A549 (cell line): ENCODE results near the gene FBLN1.

ENCODE experiments used
- EHMT2 ChIP-seq: fragments of 200-600 bp; sonication (generic); IDR thresholded peaks from 2 replicates; pipeline ENCODE4 v1.6.1; 2016; ENCODE audit warnings: antibody characterized with exemption, low read depth, mild to moderate bottlenecking, moderate library complexity
- EP300 ChIP-seq, 2 experiments: fragments of >200 bp; sonication (Bioruptor Twin); formaldehyde crosslinking; IDR thresholded peaks; 2 replicates in 1 of 2; 3 replicates in 1 of 2; pipeline ENCODE4 v1.6.1; 2016 to 2017
- ESRRA ChIP-seq: fragments of 150-350 bp; IDR thresholded peaks from 2 replicates; pipeline ENCODE4 v1.6.1; 2014; ENCODE audit warnings: mild to moderate bottlenecking, low read length, borderline replicate concordance
- HMGXB4 ChIP-seq: fragments of 250-450 bp; sonication (Bioruptor Pico); IDR thresholded peaks from 2 replicates; pipeline ENCODE4 v1.5.0; 2021; ENCODE audit warnings: mild to moderate bottlenecking, moderate library complexity, borderline replicate concordance
- JUN ChIP-seq, 2 experiments: fragments of >200 bp; sonication (Bioruptor Twin); formaldehyde crosslinking; IDR thresholded peaks; 2 replicates in 1 of 2; 3 replicates in 1 of 2; pipeline ENCODE4 v1.6.1; 2016 to 2017
- JUNB ChIP-seq: fragments of >200 bp; sonication (Bioruptor Twin); formaldehyde crosslinking; IDR thresholded peaks from 2 replicates; pipeline ENCODE4 v1.6.1; 2016
- NR3C1 ChIP-seq: fragments of >200 bp; sonication (Bioruptor Twin); formaldehyde crosslinking; IDR thresholded peaks from 3 replicates; pipeline ENCODE4 v1.6.1; 2017
- PBX3 ChIP-seq: IDR thresholded peaks from 2 replicates; pipeline ENCODE4 v1.6.1; 2012
- RARB ChIP-seq: fragments of 250-450 bp; sonication (Bioruptor Pico); IDR thresholded peaks from 2 replicates; pipeline ENCODE4 v1.8.0; 2021; ENCODE audit warnings: mild to moderate bottlenecking, moderate library complexity
- ZFP36 ChIP-seq: fragments of 450-650 bp; IDR thresholded peaks from 2 replicates; pipeline ENCODE4 v1.6.1; 2014; ENCODE audit warnings: borderline replicate concordance; ENCODE audit not compliant: partially characterized antibody
- TF ChIP-seq, protein P1 (sequence below): fragments of >200 bp; sonication (Bioruptor Twin); formaldehyde crosslinking; IDR thresholded peaks from 3 replicates; pipeline ENCODE4 v1.5.1; 2016
- TF ChIP-seq, protein P2 (sequence below): fragments of >200 bp; sonication (Bioruptor Twin); formaldehyde crosslinking; IDR thresholded peaks from 3 replicates; pipeline ENCODE4 v1.6.1; 2016

- TF ChIP-seq ESRRA: no peak
- no peak for TF ChIP-seq HMGXB4
- no peak for TF ChIP-seq PBX3
- TF ChIP-seq, protein P1, sequence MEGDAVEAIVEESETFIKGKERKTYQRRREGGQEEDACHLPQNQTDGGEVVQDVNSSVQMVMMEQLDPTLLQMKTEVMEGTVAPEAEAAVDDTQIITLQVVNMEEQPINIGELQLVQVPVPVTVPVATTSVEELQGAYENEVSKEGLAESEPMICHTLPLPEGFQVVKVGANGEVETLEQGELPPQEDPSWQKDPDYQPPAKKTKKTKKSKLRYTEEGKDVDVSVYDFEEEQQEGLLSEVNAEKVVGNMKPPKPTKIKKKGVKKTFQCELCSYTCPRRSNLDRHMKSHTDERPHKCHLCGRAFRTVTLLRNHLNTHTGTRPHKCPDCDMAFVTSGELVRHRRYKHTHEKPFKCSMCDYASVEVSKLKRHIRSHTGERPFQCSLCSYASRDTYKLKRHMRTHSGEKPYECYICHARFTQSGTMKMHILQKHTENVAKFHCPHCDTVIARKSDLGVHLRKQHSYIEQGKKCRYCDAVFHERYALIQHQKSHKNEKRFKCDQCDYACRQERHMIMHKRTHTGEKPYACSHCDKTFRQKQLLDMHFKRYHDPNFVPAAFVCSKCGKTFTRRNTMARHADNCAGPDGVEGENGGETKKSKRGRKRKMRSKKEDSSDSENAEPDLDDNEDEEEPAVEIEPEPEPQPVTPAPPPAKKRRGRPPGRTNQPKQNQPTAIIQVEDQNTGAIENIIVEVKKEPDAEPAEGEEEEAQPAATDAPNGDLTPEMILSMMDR: no peak
- TF ChIP-seq EP300 (IDR thresholded peaks at IDR 0.05): no peak
- TF ChIP-seq ZFP36: no peak
- TF ChIP-seq, protein P2, sequence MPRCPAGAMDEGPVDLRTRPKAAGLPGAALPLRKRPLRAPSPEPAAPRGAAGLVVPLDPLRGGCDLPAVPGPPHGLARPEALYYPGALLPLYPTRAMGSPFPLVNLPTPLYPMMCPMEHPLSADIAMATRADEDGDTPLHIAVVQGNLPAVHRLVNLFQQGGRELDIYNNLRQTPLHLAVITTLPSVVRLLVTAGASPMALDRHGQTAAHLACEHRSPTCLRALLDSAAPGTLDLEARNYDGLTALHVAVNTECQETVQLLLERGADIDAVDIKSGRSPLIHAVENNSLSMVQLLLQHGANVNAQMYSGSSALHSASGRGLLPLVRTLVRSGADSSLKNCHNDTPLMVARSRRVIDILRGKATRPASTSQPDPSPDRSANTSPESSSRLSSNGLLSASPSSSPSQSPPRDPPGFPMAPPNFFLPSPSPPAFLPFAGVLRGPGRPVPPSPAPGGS: no peak
- TF ChIP-seq JUN (IDR thresholded peaks at IDR 0.05): no peak
- TF ChIP-seq JUNB: no peak
- no peak for TF ChIP-seq NR3C1
- no peak for TF ChIP-seq EHMT2
- TF ChIP-seq RARB: no peak
Observed at GRCh38 chr22:45628515-45628914, 125.8 kb downstream of the FBLN1 start.
